GM18508 (cell line): ENCODE results near the gene ANK2.

Experiments used
- ATAC-seq: cut with Tn5 transposase; IDR thresholded peaks from one replicate; pipeline ENCODE4 v1.9.1; 2021; ENCODE audit warnings: moderate number of reproducible peaks; ENCODE audit not compliant: insufficient read depth, unreplicated experiment

Gene ANK2

GRCh38 chr4:113375964-113376666 lies 326.7 kb downstream of the ANK2 start:
- ATAC-seq, result no peak

GRCh38 chr4:113378836-113379235 lies 329.4 kb downstream of the ANK2 start:
- no peak for ATAC-seq

- no peak for ATAC-seq
Observed at GRCh38 chr4:113382704-113383103, 333.3 kb downstream of the ANK2 start.

GRCh38 chr4:113383111-113383785 lies 333.8 kb downstream of the ANK2 start:
- no peak for ATAC-seq

GRCh38 chr4:113384600-113384999 lies 335.1 kb downstream of the ANK2 start:
- ATAC-seq, result no peak

GRCh38 chr4:113385281-113385899 lies 335.9 kb downstream of the ANK2 start:
- ATAC-seq, result no peak

GRCh38 chr4:113389160-113389559 lies 339.7 kb downstream of the ANK2 start:
- ATAC-seq, result no peak

- ATAC-seq, result no peak
Observed at GRCh38 chr4:113390850-113391249, 341.4 kb downstream of the ANK2 start.

GRCh38 chr4:113394108-113394729 lies 344.8 kb downstream of the ANK2 start:
- no peak for ATAC-seq

GRCh38 chr4:113394730-113395530 lies 345.5 kb downstream of the ANK2 start:
- peak; percentile 96 for ATAC-seq

GRCh38 chr4:113397114-113397701 lies 347.8 kb downstream of the ANK2 start:
- ATAC-seq, result no peak

GRCh38 chr4:113398441-113399143 lies 349.1 kb downstream of the ANK2 start:
- ATAC-seq, result no peak

- no peak for ATAC-seq
Observed at GRCh38 chr4:113404167-113404571, 354.7 kb downstream of the ANK2 start.

GRCh38 chr4:113404841-113405240 lies 355.4 kb downstream of the ANK2 start:
- ATAC-seq, result no peak

GRCh38 chr4:113405874-113406722 lies 356.6 kb downstream of the ANK2 start:
- no peak for ATAC-seq

- no peak for ATAC-seq
Observed at GRCh38 chr4:113406723-113407016, 357.2 kb downstream of the ANK2 start.

GRCh38 chr4:113407409-113407808 lies 358.0 kb downstream of the ANK2 start:
- ATAC-seq, result no peak

GRCh38 chr4:113409181-113409580 lies 359.7 kb downstream of the ANK2 start:
- no peak for ATAC-seq

GRCh38 chr4:113410686-113411085 lies 361.2 kb downstream of the ANK2 start:
- no peak for ATAC-seq
